ENCODE results near the gene TMOD2.

TMOD2 gene

GRCh38 chr15:51736069-51736468 is 15.3 kb upstream of the TMOD2 start:
- DNase-seq = peak; percentile 21 to 40

- DNase-seq = peak; percentile 57 to 66
Measured at GRCh38 chr15:51736751-51737521, 14.5 kb upstream of the TMOD2 start.

DNA sequence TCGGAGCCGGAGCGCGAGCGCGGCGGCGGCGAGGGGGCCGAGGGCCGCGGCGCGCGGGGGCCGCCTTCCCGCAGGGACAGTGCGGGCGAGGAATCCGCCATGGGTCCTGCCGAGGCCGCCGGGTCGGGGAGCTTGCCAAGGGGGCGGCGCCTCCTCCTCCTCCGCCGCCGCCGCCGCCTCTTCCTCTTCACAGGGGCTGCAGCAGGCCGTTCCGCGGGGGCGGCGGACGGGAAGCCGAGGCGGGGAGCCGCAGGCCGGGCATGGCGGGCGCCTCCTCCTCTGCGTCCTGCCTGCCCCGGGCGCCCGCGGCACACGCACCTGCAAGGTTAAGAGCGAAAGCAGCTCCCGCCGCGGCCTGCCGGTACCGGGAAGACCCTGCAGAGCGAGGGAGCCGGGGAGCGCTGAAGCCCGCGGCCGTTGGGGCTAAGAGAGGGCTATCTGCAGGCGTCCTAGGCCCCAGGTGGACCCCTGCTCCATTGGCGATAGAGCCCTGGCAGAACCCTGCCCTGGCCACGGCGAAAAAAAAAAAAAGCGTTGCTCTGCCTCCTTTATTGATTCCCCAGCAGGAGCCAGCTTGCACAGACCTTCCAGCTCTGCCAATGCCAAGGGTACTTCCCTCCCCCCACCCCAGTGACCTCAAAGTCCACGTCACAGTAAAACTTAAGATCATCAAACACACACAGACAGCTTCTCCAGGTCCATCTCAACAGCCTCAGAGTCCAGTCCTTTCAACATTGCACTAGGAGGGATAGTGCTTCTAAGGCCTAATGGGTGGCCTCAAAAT is 13.7 kb upstream of the TMOD2 start, which contains the start of gene LYSMD2:
TSS of gene LYSMD2 (minus strand) at position 134 of the 784 bp plus-strand sequence. CDS start at position 101, 33 bp downstream.
- DNase-seq = peak; percentile 68 to 71

- DNase-seq = no peak
Measured at GRCh38 chr15:51738553-51738952, 12.8 kb upstream of the TMOD2 start.

DNA sequence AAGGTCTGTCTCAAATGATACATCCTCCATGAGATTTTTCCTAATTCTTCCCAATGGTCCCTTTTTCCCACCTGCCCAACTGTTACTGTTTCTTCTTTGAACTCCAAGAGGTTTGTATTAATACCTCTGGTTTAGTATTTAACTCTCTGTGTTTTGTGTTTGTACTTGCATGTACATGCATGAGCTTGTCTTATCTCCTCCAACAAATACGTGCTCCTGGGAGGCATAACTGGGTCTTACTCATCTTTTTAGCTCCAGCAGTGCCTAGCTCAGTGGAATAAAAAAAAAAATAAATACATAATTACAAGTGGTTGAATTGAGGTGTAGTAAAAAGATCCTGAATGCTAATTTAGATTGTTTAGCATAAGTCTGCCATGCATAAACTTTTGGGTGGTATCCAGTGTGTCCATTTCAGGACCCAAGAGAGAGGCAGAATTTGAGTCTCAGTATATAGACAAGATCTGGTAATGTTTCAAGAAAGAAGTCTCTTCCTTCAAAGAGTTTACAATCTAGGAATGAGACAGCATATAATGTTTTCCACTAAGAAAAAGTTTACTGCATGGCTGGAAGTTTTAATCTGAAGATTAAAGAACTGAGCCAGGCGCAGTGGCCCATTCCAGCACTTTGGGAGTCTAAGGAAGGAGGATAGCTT is 12.2 kb upstream of the TMOD2 start:
- DNase-seq = no peak

DNA sequence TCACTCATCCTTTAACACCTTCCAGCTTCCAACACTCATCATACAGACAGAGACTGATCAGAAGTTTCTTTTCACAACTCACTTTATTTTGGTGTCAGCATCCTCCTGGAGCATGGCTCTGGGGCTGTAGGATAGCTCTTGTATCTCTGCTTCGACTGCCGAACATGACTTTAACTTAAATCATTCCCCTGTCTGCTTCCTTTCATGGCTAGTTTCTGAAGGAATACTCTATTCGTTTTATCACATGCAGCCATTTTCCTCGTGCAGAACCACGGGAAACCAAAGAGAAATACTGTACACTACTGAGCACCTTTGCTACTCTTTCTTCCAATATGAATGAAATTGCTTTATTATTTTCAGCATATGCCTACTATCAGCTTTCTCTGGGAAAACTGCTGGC is 2.1 kb upstream of the TMOD2 start:
- no peak for DNase-seq

DNA sequence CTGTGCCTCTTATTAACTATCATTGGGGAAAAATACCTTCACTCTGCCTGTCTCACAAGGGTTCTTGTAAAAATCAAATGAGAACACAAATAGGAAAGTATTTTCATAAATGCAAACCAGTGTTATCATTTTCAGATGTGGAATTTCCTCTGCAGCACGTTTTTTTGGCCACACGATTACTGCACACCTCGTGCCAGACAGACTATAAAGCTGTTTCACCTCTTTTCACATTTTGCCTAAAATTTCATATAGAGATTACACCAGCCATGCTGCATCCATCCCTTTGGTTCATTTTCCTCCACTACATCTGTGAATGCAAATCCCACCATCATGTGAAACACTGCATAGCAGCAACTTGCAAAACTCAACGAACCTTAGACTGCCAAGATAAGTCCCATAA is 1.2 kb upstream of the TMOD2 start:
- no peak for DNase-seq

GRCh38 chr15:51751697-51752683 is 593 bp downstream of the TMOD2 start:
- peak; percentile 33 to 35 for DNase-seq

GRCh38 chr15:51752888-51753287 is 1.5 kb downstream of the TMOD2 start:
- DNase-seq = no peak

- no peak for DNase-seq
Measured at GRCh38 chr15:51754267-51754666, 2.9 kb downstream of the TMOD2 start.

- DNase-seq = no peak
Measured at GRCh38 chr15:51755790-51756189, 4.4 kb downstream of the TMOD2 start.

DNA sequence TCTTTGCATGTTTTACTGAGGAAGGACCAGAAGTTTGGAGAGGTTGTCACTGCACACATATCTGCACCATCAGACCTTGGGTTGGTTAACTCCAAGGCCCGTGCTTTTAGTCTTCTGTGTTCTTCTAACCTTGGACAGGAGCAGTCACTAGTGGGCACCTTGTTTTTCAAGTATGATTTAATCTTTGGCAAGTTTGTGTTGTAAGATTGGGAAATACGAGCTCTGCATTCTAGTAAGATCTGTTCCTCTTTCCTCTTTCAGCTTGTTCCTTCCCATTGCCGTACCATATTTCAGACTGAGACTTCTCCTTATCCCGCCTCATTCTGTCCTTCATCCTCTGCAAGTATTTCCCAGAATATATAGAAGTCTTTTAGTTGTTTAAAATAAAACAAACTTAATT is 5.1 kb downstream of the TMOD2 start:
- no peak for DNase-seq

- no peak for DNase-seq
Measured at GRCh38 chr15:51757450-51757849, 6.1 kb downstream of the TMOD2 start.

- DNase-seq = no peak
Measured at GRCh38 chr15:51758645-51759044, 7.2 kb downstream of the TMOD2 start.

GRCh38 chr15:51759557-51760070 is 8.2 kb downstream of the TMOD2 start:
- DNase-seq = peak in 1 of 2 experiments; percentile 12

- DNase-seq = no peak
Measured at GRCh38 chr15:51760805-51761204, 9.4 kb downstream of the TMOD2 start.

DNA sequence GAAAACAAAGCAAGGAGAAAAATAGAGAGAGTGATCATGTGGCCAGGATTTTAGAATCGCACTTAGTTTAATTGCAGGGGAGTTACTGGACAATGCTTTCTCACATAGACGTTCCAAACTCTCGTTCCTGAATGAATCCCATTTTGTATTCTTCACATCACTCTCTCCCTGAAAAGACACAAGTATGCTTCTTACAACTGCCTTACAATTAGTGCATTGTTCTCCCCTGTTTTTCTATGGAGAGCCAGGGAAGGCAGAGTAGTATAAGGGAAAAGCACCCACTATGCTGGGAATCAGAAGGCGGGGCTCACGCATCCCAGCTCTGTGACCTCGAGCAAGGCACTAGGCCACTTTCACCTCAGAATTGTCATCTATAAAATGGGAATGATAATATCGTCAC is 14.4 kb downstream of the TMOD2 start:
- DNase-seq = no peak

- DNase-seq = no peak
Measured at GRCh38 chr15:51766341-51766740, 14.9 kb downstream of the TMOD2 start.

- DNase-seq = no peak
Measured at GRCh38 chr15:51768018-51768417, 16.6 kb downstream of the TMOD2 start.

DNA sequence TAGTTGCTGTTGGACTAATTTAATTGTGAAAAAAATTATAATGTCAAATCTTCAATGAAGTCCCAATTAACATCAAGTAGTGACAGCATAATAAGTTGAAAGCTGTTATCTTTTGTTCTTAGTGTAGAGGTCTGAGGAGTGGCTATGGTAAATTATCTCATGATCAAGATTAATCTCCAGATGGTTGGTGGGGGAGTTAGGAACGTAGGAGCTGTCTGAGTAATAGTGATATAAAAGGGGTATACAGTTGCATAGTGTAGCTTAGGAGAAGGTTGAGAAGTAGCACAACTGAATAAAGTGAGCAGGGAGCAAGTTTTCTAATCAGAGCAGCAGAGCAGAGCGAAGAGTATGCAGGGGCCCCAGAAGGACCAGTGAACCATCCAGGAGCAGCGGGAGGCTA is 19.5 kb downstream of the TMOD2 start:
- no peak for DNase-seq

GRCh38 chr15:51771773-51772172 is 20.4 kb downstream of the TMOD2 start:
- DNase-seq = no peak

GRCh38 chr15:51774916-51775315 is 23.5 kb downstream of the TMOD2 start:
- DNase-seq = no peak

Data from activated CD4-positive, alpha-beta T cell treated with anti-CD3 and anti-CD28 coated beads, Interleukin-2, amount 50 U/mL, for 48 hours (primary cell).